ENCODE measurements around the gene CELA2B. TPM values are rescaled to one million over a fixed set of nuclear protein-coding genes. Genes with fewer than 3 reads are reported as not detected.

CELA2B gene
- total and polyA plus RNA-seq, 2 donors (not counting 1 experiment from before 2014, with no cell fraction given) = not detected

- no peak overlapping the region for H3K27ac Mint-ChIP-seq
- WGBS (ENCODE audit: insufficient coverage) = 89% methylated on average over 4 of the region's 10 CpGs
- H3K4me3 ChIP-seq (ENCODE audit: control extremely low read depth in 1 of 5, extremely low read depth in 1 of 5, insufficient read depth in 1 of 5, low read depth in 2 of 5, low read length in 4 of 5) = no peak overlapping the region
Observed at GRCh38 chr1:15452866-15453571, 22.9 kb upstream of the CELA2B start.

GRCh38 chr1:15453734-15454133 is 22.2 kb upstream of the CELA2B start:
- Histone ChIP-seq H3K9me3 (ENCODE audit: control extremely low read depth in 1 of 3, control insufficient read depth in 2 of 3, insufficient read depth in 1 of 3, low read length in 2 of 3) (peaks cover 0 to 3% (median 0%) of the 10 kb centered on the region in 3 donors), H3K79me2 (ENCODE audit: control insufficient read depth, insufficient read depth, low read length) (no peaks in the 10 kb centered on the region), H3K4me1 (ENCODE audit: control insufficient read depth in 2 of 2, insufficient read depth in 2 of 2, low read length in 2 of 2) (no peaks in the 10 kb centered on the region), H3K36me3 (replicated peaks in 1 of 2; ENCODE audit: control extremely low read depth in 1 of 2, control insufficient read depth in 1 of 2, extremely low read depth in 1 of 2, insufficient read depth in 2 of 2, low read length in 1 of 2) (no peaks in the 10 kb centered on the region), H3K4me2 (replicated peaks; ENCODE audit: low read depth, low read length, poor library complexity, severe bottlenecking) (no peak overlapping the region), H4K20me1 (ENCODE audit: control insufficient read depth, insufficient read depth, low read length, poor library complexity, severe bottlenecking) (no peaks in the 10 kb centered on the region), H3K27ac (ENCODE audit: low read length in 2 of 2) (no peak overlapping the region), H2AFZ (ENCODE audit: insufficient read depth, low read depth, low read length, poor library complexity, severe bottlenecking) (no peak overlapping the region), H3K4me3 (ENCODE audit: control extremely low read depth in 1 of 5, extremely low read depth in 1 of 5, insufficient read depth in 1 of 5, low read depth in 2 of 5, low read length in 4 of 5) (no peak overlapping the region), H3K27me3 (replicated peaks in 1 of 4; ENCODE audit: control extremely low read depth in 1 of 4, control insufficient read depth in 3 of 4, insufficient read depth in 4 of 4, low read length in 3 of 4) (peaks cover 0 to 5% (median 0%) of the 10 kb centered on the region in 4 experiments), H3K9ac (ENCODE audit: low read length) (no peak overlapping the region)
- TF ChIP-seq, protein P1, sequence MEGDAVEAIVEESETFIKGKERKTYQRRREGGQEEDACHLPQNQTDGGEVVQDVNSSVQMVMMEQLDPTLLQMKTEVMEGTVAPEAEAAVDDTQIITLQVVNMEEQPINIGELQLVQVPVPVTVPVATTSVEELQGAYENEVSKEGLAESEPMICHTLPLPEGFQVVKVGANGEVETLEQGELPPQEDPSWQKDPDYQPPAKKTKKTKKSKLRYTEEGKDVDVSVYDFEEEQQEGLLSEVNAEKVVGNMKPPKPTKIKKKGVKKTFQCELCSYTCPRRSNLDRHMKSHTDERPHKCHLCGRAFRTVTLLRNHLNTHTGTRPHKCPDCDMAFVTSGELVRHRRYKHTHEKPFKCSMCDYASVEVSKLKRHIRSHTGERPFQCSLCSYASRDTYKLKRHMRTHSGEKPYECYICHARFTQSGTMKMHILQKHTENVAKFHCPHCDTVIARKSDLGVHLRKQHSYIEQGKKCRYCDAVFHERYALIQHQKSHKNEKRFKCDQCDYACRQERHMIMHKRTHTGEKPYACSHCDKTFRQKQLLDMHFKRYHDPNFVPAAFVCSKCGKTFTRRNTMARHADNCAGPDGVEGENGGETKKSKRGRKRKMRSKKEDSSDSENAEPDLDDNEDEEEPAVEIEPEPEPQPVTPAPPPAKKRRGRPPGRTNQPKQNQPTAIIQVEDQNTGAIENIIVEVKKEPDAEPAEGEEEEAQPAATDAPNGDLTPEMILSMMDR (IDR thresholded peaks at IDR 0.05) = no peak
- no peak for TF ChIP-seq EZH2 (IDR thresholded peaks at IDR 0.05; ENCODE audit: borderline replicate concordance, insufficient read depth, low read depth, low read length, poor library complexity, severe bottlenecking)
- POLR2A ChIA-PET = no interaction called here
- Mint-ChIP-seq H3K4me3 (no peak overlapping the region), H3K9me3 (ENCODE audit: insufficient read depth) (peaks cover 3% of the 10 kb centered on the region), H3K27me3 (peaks cover 25% of the 10 kb centered on the region), H3K27ac (no peak overlapping the region), H3K4me1 (no peaks in the 10 kb centered on the region)
- ATAC-seq (ENCODE audit: low read depth) = no peak
- intact Hi-C loops (cut with micrococcal nuclease) = no loop called here
- WGBS (ENCODE audit: insufficient coverage) = 83% methylated on average over 11 of the region's 11 CpGs
- no peak for DNase-seq
- CTCF ChIA-PET = no interaction called here

More at GRCh38 chr1:15452866-15453571, 22.9 kb upstream of the CELA2B start:
- H3K27me3 Mint-ChIP-seq = peaks cover 25% of the 10 kb centered on the region
- ChIA-PET CTCF (no interaction called here), POLR2A (no interaction called here)
- no peaks in the 10 kb centered on the region for H3K4me1 ChIP-seq (ENCODE audit: control insufficient read depth in 2 of 2, insufficient read depth in 2 of 2, low read length in 2 of 2)
- DNase-seq (no peak), ATAC-seq (ENCODE audit: low read depth) (no peak)
- H3K9me3 ChIP-seq (ENCODE audit: control extremely low read depth in 1 of 3, control insufficient read depth in 2 of 3, insufficient read depth in 1 of 3, low read length in 2 of 3) = peaks cover 0 to 3% (median 0%) of the 10 kb centered on the region in 3 donors
- no peak overlapping the region for H3K9ac ChIP-seq (ENCODE audit: low read length)
- H3K36me3 ChIP-seq (replicated peaks in 1 of 2; ENCODE audit: control extremely low read depth in 1 of 2, control insufficient read depth in 1 of 2, extremely low read depth in 1 of 2, insufficient read depth in 2 of 2, low read length in 1 of 2) = no peaks in the 10 kb centered on the region
- H3K4me3 Mint-ChIP-seq = no peak overlapping the region
- H3K4me2 ChIP-seq (replicated peaks; ENCODE audit: low read depth, low read length, poor library complexity, severe bottlenecking) = no peak overlapping the region
- H2AFZ ChIP-seq (ENCODE audit: insufficient read depth, low read depth, low read length, poor library complexity, severe bottlenecking) = no peak overlapping the region
- H3K4me1 Mint-ChIP-seq = no peaks in the 10 kb centered on the region
- no peak overlapping the region for H3K27ac ChIP-seq (ENCODE audit: low read length in 2 of 2)
- intact Hi-C loops (cut with micrococcal nuclease) = no loop called here
- H4K20me1 ChIP-seq (ENCODE audit: control insufficient read depth, insufficient read depth, low read length, poor library complexity, severe bottlenecking) = no peaks in the 10 kb centered on the region
- no peaks in the 10 kb centered on the region for H3K79me2 ChIP-seq (ENCODE audit: control insufficient read depth, insufficient read depth, low read length)
- TF ChIP-seq EZH2 (IDR thresholded peaks at IDR 0.05; ENCODE audit: borderline replicate concordance, insufficient read depth, low read depth, low read length, poor library complexity, severe bottlenecking) = no peak
- TF ChIP-seq, protein P1 (IDR thresholded peaks at IDR 0.05) = no peak
- H3K9me3 Mint-ChIP-seq (ENCODE audit: insufficient read depth) = peaks cover 3% of the 10 kb centered on the region
- peaks cover 0 to 5% (median 0%) of the 10 kb centered on the region in 4 experiments for H3K27me3 ChIP-seq (replicated peaks in 1 of 4; ENCODE audit: control extremely low read depth in 1 of 4, control insufficient read depth in 3 of 4, insufficient read depth in 4 of 4, low read length in 3 of 4)
